SK-N-SH (cell line): ENCODE measurements around the gene KCNN3.

ENCODE experiments used
- CHD2 ChIP-seq: fragments of 150-350 bp; IDR thresholded peaks from 2 replicates; pipeline ENCODE4 v1.6.1; 2018; ENCODE audit warnings: low read length; ENCODE audit not compliant: partially characterized antibody
- CTCF ChIP-seq: fragments of 200-600 bp; sonication (generic); IDR thresholded peaks from 2 replicates; pipeline ENCODE4 v1.6.1; 2017; ENCODE audit warnings: antibody characterized with exemption, mild to moderate bottlenecking, moderate library complexity
- ELF1 ChIP-seq: IDR thresholded peaks from 2 replicates; pipeline ENCODE4 v1.4.0; 2012
- EZH2phosphoT487 ChIP-seq: fragments of 200-600 bp; sonication (generic); IDR thresholded peaks from 2 replicates; pipeline ENCODE4 v1.6.1; 2017; ENCODE audit warnings: low read depth, mixed run types, mild to moderate bottlenecking, antibody characterized with exemption, moderate library complexity, borderline replicate concordance
- RAD21 ChIP-seq: IDR thresholded peaks from 2 replicates; pipeline ENCODE4 v1.6.1; 2012; ENCODE audit warnings: mild to moderate bottlenecking, low read length
- TAF1 ChIP-seq: IDR thresholded peaks from 2 replicates; pipeline ENCODE4 v1.6.1; 2012; ENCODE audit warnings: low read depth, mild to moderate bottlenecking, low read length, moderate library complexity, borderline replicate concordance

GRCh38 chr1:154706851-154707250 lies 163.2 kb downstream of the KCNN3 start:
- TF ChIP-seq CTCF (no peak), CHD2 (no peak), TAF1 (no peak), RAD21 (no peak), ELF1 (no peak), EZH2phosphoT487 (no peak)
